A549 (cell line): ENCODE results near the gene KCTD1.

Source experiments
- CTCF ChIP-seq: fragments of >200 bp; sonication (Bioruptor Twin); formaldehyde crosslinking; IDR thresholded peaks from 3 replicates; pipeline ENCODE4 v1.5.1; 2016
- REST ChIP-seq: fragments of 200-600 bp; sonication (generic); IDR thresholded peaks from 2 replicates; pipeline ENCODE4 v1.6.1; 2016; ENCODE audit warnings: antibody characterized with exemption, mild to moderate bottlenecking, moderate library complexity

GRCh38 chr18:26438980-26439379 is 109.4 kb downstream of the KCTD1 start:
- TF ChIP-seq CTCF (no peak), REST (no peak)
